Suprapubic skin (tissue), 4 donors: ENCODE results near the gene MTX2.

ENCODE experiments used
- CTCF ChIP-seq, 2 donors: fragments of 200-600 bp in 1 of 2; fragments of 450-650 bp in 1 of 2; sonication (generic) in 1 of 2; IDR thresholded peaks; one replicate each; pipeline ENCODE4 v1.5.1; 2016 to 2019; ENCODE audit warnings: antibody characterized with exemption in 2 of 2, mild to moderate bottlenecking in 1 of 2, moderate library complexity in 1 of 2
- POLR2A ChIP-seq, 2 donors: fragments of 450-650 bp; IDR thresholded peaks; one replicate each; pipeline ENCODE4 v1.6.1; 2017; ENCODE audit warnings: antibody characterized with exemption in 2 of 2, mild to moderate bottlenecking in 2 of 2, moderate library complexity in 2 of 2
- POLR2AphosphoS5 ChIP-seq, 3 donors: sonication (generic); formaldehyde crosslinking; IDR thresholded peaks; one replicate each; pipeline ENCODE4 v1.6.1; 2017; ENCODE audit warnings: antibody characterized with exemption in 3 of 3

- TF ChIP-seq CTCF (IDR thresholded peaks at IDR 0.05) (no peak), POLR2A (IDR thresholded peaks at IDR 0.05) (no peak), POLR2AphosphoS5 (IDR thresholded peaks at IDR 0.05) (no peak)
Observed at GRCh38 chr2:176330612-176331011, 61.4 kb downstream of the MTX2 start.
